OCI-LY7 (cell line): ENCODE measurements around the gene GPR31. TPM values are rescaled to one million over a fixed set of nuclear protein-coding genes. Genes with fewer than 3 reads are reported as not detected.
A peak's percentile ranks its signal among the peaks of the same experiment; 100 is the strongest.

Experiments
- BruUV-seq: library from RNA; stranded (reverse); fragments of 400-500 nt; replicated peaks from 2 replicates; lab custom pipeline; 2021; lab: Mats Ljungman, UMichigan
- CTCF ChIA-PET: fragments of 300-600 bp; sonication (Branson Sonifier 250); formaldehyde crosslinking; loops from one replicate; lab custom pipeline; 2022; ENCODE audit warnings: antibody characterized with exemption; ENCODE audit not compliant: unreplicated experiment; lab: Charles Lee
- POLR2A ChIA-PET: fragments of 300-600 bp; sonication (Branson Sonifier 250); formaldehyde crosslinking; loops from one replicate; lab custom pipeline; 2022; ENCODE audit warnings: antibody characterized with exemption; lab: Charles Lee
- DNase-seq: peaks from one replicate; pipeline ENCODE4 v3.0.0-alpha.2; 2015; ENCODE audit warnings: low spot score
- H2AFZ ChIP-seq: fragments of 200-600 bp; sonication (generic), shearing (Covaris generic); 2 replicates; pipeline ENCODE4 v1.6.1; 2014; ENCODE audit warnings: mild to moderate bottlenecking, antibody characterized with exemption, low read length, moderate library complexity
- H3K27ac ChIP-seq: fragments of 200-600 bp; sonication (generic); 2 replicates; pipeline ENCODE4 v1.5.1; 2014; ENCODE audit warnings: mixed run types, low read depth, mild to moderate bottlenecking, moderate library complexity, low read length, inconsistent platforms; ENCODE audit not compliant: poor library complexity, severe bottlenecking
- H3K36me3 ChIP-seq: fragments of 200-600 bp; sonication (generic); 2 replicates; pipeline ENCODE4 v1.6.1; 2014; ENCODE audit warnings: mild to moderate bottlenecking, antibody characterized with exemption, low read length, moderate library complexity, mixed read lengths; ENCODE audit not compliant: insufficient read depth
- H3K4me1 ChIP-seq: fragments of 200-600 bp; sonication (generic); 2 replicates; pipeline ENCODE4 v1.5.1; 2014; ENCODE audit warnings: mild to moderate bottlenecking, low read length; ENCODE audit not compliant: insufficient read depth, poor library complexity, severe bottlenecking
- H3K4me2 ChIP-seq: fragments of 200-600 bp; sonication (generic); 2 replicates; pipeline ENCODE4 v1.6.1; 2014; ENCODE audit warnings: mild to moderate bottlenecking, low read length
- H3K4me3 ChIP-seq: fragments of 200-600 bp; sonication (generic); 2 replicates; pipeline ENCODE4 v1.5.1; 2014; ENCODE audit warnings: mild to moderate bottlenecking, low read depth, low read length; ENCODE audit not compliant: poor library complexity, severe bottlenecking
- H3K79me2 ChIP-seq: fragments of 200-600 bp; sonication (generic); 2 replicates; pipeline ENCODE4 v1.6.1; 2016; ENCODE audit warnings: low read depth, mild to moderate bottlenecking, low read length, moderate library complexity, mixed read lengths; ENCODE audit not compliant: insufficient read depth
- H3K9me2 ChIP-seq: fragments of 200-600 bp; sonication (generic); 2 replicates; pipeline ENCODE4 v1.6.1; 2016; ENCODE audit warnings: mild to moderate bottlenecking, low read length, mixed read lengths; ENCODE audit not compliant: insufficient read depth
- H3K9me3 ChIP-seq: fragments of 200-600 bp; sonication (generic); 2 replicates; pipeline ENCODE4 v1.6.1; 2014; ENCODE audit warnings: mild to moderate bottlenecking, mixed run types, low read length, mixed read lengths
- H4K20me1 ChIP-seq: fragments of 200-600 bp; sonication (generic); 2 replicates; pipeline ENCODE4 v1.6.1; 2014; ENCODE audit warnings: mild to moderate bottlenecking, antibody characterized with exemption, low read length, moderate library complexity, mixed read lengths; ENCODE audit not compliant: insufficient read depth
- EZH2phosphoT487 ChIP-seq: fragments of 200-600 bp; sonication (generic); IDR thresholded peaks from 2 replicates; pipeline ENCODE4 v1.6.1; 2018; ENCODE audit warnings: low read depth, borderline replicate concordance, mild to moderate bottlenecking, mixed run types, antibody characterized with exemption, low read length, moderate library complexity, mixed read lengths
- intact Hi-C: fragments of 100-400 bp; cut with micrococcal nuclease; formaldehyde crosslinking; loops from one replicate; pipeline ENCODE4 v1.10.0; 2022; ENCODE audit not compliant: unreplicated experiment
- total RNA-seq, 2 experiments: library from RNA; depleted of rRNA in 1 of 2; stranded (reverse); fragments of >200 nt in 1 of 2; shearing (Covaris generic) in 1 of 2; gene quantifications; 2 replicates each; pipeline ENCODE4 v1.2.3, GENCODE V29; 2014 to 2022
- TF ChIP-seq, protein P1 (sequence below): fragments of 200-600 bp; sonication (generic); conservative IDR thresholded peaks from 2 replicates; pipeline ENCODE4 v1.5.1; 2014; ENCODE audit warnings: mild to moderate bottlenecking, antibody characterized with exemption, low read length, moderate library complexity, mixed read lengths

The GPR31 gene
- total RNA-seq, 2 experiments from 2014 or later = not detected

DNA sequence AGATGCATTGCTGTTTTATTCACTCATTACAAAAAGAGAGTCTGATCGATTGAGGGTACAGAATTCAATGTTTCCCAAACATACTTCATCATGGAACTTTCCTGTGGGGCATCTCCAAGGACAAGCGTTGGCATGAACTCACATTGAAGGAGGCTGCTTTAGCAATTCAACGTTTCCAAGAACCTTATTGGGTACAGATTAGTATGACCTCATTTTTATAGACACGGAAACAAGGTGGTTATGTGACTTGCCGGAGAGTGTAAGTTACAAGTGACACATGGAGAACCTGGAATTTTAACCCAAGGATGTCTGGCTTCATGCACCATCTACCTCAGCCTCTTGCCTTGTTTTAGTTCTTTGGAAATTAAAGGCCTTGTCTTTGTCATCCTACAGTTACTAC, 8.8 kb downstream of the GPR31 start:
- Histone ChIP-seq H2AFZ (no peak overlapping the region), H3K4me1 (peaks cover 39% of the 10 kb centered on the region), H4K20me1 (no peaks in the 10 kb centered on the region), H3K27ac (no peak overlapping the region), H3K9me2 (no peaks in the 10 kb centered on the region), H3K9me3 (0 out of 2 replicates have a peak, but pooled peaks cover 4% of the 10 kb centered on the region), H3K4me3 (no peak overlapping the region), H3K36me3 (no peaks in the 10 kb centered on the region), H3K4me2 (no peak overlapping the region), H3K79me2 (no peaks in the 10 kb centered on the region)
- TF ChIP-seq, protein P1, sequence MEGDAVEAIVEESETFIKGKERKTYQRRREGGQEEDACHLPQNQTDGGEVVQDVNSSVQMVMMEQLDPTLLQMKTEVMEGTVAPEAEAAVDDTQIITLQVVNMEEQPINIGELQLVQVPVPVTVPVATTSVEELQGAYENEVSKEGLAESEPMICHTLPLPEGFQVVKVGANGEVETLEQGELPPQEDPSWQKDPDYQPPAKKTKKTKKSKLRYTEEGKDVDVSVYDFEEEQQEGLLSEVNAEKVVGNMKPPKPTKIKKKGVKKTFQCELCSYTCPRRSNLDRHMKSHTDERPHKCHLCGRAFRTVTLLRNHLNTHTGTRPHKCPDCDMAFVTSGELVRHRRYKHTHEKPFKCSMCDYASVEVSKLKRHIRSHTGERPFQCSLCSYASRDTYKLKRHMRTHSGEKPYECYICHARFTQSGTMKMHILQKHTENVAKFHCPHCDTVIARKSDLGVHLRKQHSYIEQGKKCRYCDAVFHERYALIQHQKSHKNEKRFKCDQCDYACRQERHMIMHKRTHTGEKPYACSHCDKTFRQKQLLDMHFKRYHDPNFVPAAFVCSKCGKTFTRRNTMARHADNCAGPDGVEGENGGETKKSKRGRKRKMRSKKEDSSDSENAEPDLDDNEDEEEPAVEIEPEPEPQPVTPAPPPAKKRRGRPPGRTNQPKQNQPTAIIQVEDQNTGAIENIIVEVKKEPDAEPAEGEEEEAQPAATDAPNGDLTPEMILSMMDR = no peak
- no peak for TF ChIP-seq EZH2phosphoT487
- no TSS peak for BruUV-seq
- no peak for DNase-seq
- POLR2A ChIA-PET = no interaction called here
- intact Hi-C loops = no loop called here
- CTCF ChIA-PET = no interaction called here

DNA sequence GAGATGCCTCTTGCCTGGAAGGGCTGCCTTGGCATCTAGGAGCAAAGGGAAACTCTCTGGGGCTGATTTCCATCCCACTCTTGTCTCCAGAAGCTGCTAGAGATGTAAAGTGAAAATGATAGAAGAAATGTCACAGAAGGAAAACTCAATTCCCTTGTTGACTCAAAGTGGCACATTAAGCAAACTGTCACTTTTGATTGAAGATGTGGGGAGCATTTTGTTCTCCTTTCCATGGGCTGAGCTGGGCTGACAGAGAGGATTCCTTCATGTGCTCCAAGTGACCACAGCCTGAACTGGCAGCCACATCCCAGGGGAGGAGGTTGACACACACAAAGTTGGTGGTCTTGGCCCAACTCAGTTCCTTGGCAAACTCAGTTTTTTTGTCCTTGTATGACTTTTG, 9.8 kb downstream of the GPR31 start:
- H3K4me2 ChIP-seq = 0 out of 2 replicates have a peak overlapping the region, but pooled peaks have one; percentile 9
- H4K20me1 ChIP-seq = no peaks in the 10 kb centered on the region
- peaks cover 29% of the 10 kb centered on the region for H3K4me1 ChIP-seq
- no TSS peak for BruUV-seq
- no peak overlapping the region for H3K4me3 ChIP-seq
- H3K79me2 ChIP-seq = no peaks in the 10 kb centered on the region
- no peaks in the 10 kb centered on the region for H3K9me2 ChIP-seq
- no peaks in the 10 kb centered on the region for H3K36me3 ChIP-seq
- POLR2A ChIA-PET = interaction anchor here (0.9 kb wide), 1 partner anchor 468 kb away, joined by 3 read pairs; no protein-coding TSS in a partner anchor
- TF ChIP-seq, protein P1 = no peak
- no peak for TF ChIP-seq EZH2phosphoT487
- DNase-seq = no peak
- intact Hi-C loops = no loop called here
- H3K9me3 ChIP-seq = 0 out of 2 replicates have a peak, but pooled peaks cover 4% of the 10 kb centered on the region
- H2AFZ ChIP-seq = no peak overlapping the region
- no peak overlapping the region for H3K27ac ChIP-seq
- CTCF ChIA-PET = no interaction called here

DNA sequence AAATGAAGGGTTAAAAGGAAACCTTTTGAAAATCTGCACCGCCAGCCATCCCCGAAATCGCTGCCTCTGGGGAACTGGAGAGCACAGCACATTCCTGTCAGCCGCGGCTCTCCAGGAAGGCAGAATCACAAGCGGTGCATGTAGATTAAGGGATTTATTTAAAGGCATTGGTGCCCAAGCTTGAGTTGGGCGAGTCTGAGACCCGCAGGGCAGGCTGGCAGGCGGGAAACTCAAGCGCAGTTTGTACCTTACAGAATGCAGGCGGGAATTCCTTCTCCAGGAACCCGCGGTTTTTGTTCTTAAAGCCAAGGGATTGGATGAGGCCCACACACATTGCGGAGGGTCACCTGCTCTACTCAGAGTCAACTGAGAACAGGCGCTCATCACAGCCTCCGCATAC, 10.8 kb downstream of the GPR31 start:
- no peak overlapping the region for H3K27ac ChIP-seq
- H3K4me3 ChIP-seq = no peak overlapping the region
- TF ChIP-seq EZH2phosphoT487 = no peak
- TF ChIP-seq, protein P1 = no peak
- ChIA-PET POLR2A (no interaction called here), CTCF (no interaction called here)
- no peak for DNase-seq
- intact Hi-C loops = no loop called here
- H3K9me3 ChIP-seq = 0 out of 2 replicates have a peak, but pooled peaks cover 4% of the 10 kb centered on the region
- no peak overlapping the region for H2AFZ ChIP-seq
- H3K79me2 ChIP-seq = no peaks in the 10 kb centered on the region
- H3K4me1 ChIP-seq = peaks cover 20% of the 10 kb centered on the region
- no peaks in the 10 kb centered on the region for H4K20me1 ChIP-seq
- no peaks in the 10 kb centered on the region for H3K9me2 ChIP-seq
- BruUV-seq = no TSS peak
- no peaks in the 10 kb centered on the region for H3K36me3 ChIP-seq
- no peak overlapping the region for H3K4me2 ChIP-seq
